ENCODE measurements around the gene FGFBP3. TPM values are rescaled to one million over a fixed set of nuclear protein-coding genes. Genes with fewer than 3 reads are reported as not detected.

Gene FGFBP3
- total and polyA plus RNA-seq, 2 of the 4 experiments (the other 2 are of a cell fraction), result under 0.01 to 0.36 TPM

DNA sequence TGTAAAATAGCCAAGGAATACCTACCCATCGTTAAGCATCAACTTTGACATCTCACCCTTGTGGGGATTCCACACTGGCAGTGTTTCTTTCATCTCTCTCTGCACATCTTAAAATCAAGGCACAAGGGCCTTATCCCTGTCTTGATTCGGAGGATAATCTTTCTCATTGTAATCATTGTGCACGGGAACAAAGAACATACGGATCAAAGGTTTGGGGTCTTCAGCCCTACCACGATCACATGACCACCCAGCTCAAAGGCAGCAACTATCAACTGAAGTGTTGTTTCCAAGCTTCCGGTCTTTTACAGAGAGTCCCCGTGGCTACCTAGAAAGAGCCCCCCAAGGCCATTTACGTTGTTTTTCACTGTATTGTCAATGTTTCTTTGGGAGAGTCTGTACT, 11.9 kb downstream of the FGFBP3 start:
- Histone ChIP-seq H3K9me1 (ENCODE audit: insufficient read depth, low read length) (no peaks in the 10 kb centered on the region), H3K4me2 (ENCODE audit: low read depth, low read length) (no peak overlapping the region), H2BK5ac (ENCODE audit: low read depth, low read length, poor library complexity, severe bottlenecking) (no peak overlapping the region), H3K4ac (ENCODE audit: low read depth, low read length) (no peak overlapping the region), H3K36me3 (ENCODE audit: control insufficient read depth, insufficient read depth, low read length) (no peaks in the 10 kb centered on the region), H3K18ac (ENCODE audit: low read depth, low read length) (no peak overlapping the region), H4K91ac (ENCODE audit: insufficient read depth, low read depth, low read length) (no peak overlapping the region), H4K20me1 (ENCODE audit: insufficient read depth, low read length) (no peaks in the 10 kb centered on the region), H4K5ac (ENCODE audit: low read depth, low read length) (no peak overlapping the region), H3K79me1 (ENCODE audit: low read depth in 1 of 2, low read length in 2 of 2) (no peaks in the 10 kb centered on the region), H3K56ac (ENCODE audit: extremely low read depth, insufficient read depth, low read length) (no peak overlapping the region), H3K14ac (replicated peaks; ENCODE audit: low read depth, low read length) (no peak overlapping the region), H2BK15ac (ENCODE audit: low read depth, low read length) (no peak overlapping the region), H2AK5ac (ENCODE audit: low read depth, low read length) (no peak overlapping the region), H2AFZ (replicated peaks; ENCODE audit: low read length, poor library complexity) (no peak overlapping the region), H3K4me3 (ENCODE audit: insufficient read depth, low read depth, low read length) (no peak overlapping the region), H3K27ac (ENCODE audit: insufficient read depth, low read length) (no peak overlapping the region), H3K4me1 (ENCODE audit: control insufficient read depth, insufficient read depth, low read length) (peaks cover 2% of the 10 kb centered on the region), H3K27me3 (ENCODE audit: control insufficient read depth, insufficient read depth, low read length) (no peaks in the 10 kb centered on the region), H3K9ac (ENCODE audit: low read depth, low read length) (no peak overlapping the region), H2AK9ac (replicated peaks; ENCODE audit: low read depth, low read length, poor library complexity) (no peak overlapping the region), H3K9me3 (ENCODE audit: control insufficient read depth, insufficient read depth, low read length) (no peaks in the 10 kb centered on the region), H4K8ac (ENCODE audit: low read depth in 2 of 2, low read length in 2 of 2) (no peak overlapping the region), H3K23ac (ENCODE audit: low read depth, low read length) (no peak overlapping the region), H2BK20ac (ENCODE audit: low read depth, low read length) (no peak overlapping the region), H2BK120ac (ENCODE audit: low read depth, low read length) (no peak overlapping the region)
- WGBS, 2 experiments (ENCODE audit: extremely low coverage in 2 of 2, insufficient read length in 1 of 2), result 86% methylated on average over 1 of the region's 8 CpGs; no CpG with 5 or more reads in 1 of the 2 experiments
- ATAC-seq (ENCODE audit: low read depth) (no peak), DNase-seq (no peak)
- TF ChIP-seq BHLHE40 (IDR thresholded peaks at IDR 0.05; ENCODE audit: low read depth, low read length) (no peak), CEBPB (IDR thresholded peaks at IDR 0.05; ENCODE audit: low read depth, low read length) (no peak), MAFK (IDR thresholded peaks at IDR 0.05; ENCODE audit: low read depth, low read length) (no peak)
- POLR2A ChIA-PET (ENCODE audit: unreplicated experiment), result no interaction called here
- CTCF ChIA-PET, result no interaction called here
- in situ Hi-C loops (cut with MboI; ENCODE audit: low sequenced_read_pairs) (no loop called here), dilution Hi-C loops (cut with HindIII; ENCODE audit: low sequenced_read_pairs, unreplicated experiment) (no loop called here), intact Hi-C loops (cut with micrococcal nuclease) (no loop called here)
- BruUV-seq (replicated peaks), result no TSS peak

Measured in IMR-90 (cell line).